Esophagus muscularis mucosa (tissue), 3 donors: Measurements from ENCODE around the gene ZFP92.

Experiments
- CTCF ChIP-seq, 3 experiments: fragments of 200-600 bp in 2 of 3; fragments of 450-650 bp in 1 of 3; sonication (generic) in 2 of 3; IDR thresholded peaks; one replicate each; pipeline ENCODE4 v1.5.1; 2017 to 2019; ENCODE audit warnings: antibody characterized with exemption in 3 of 3, mild to moderate bottlenecking in 2 of 3, moderate library complexity in 1 of 3
- POLR2A ChIP-seq: fragments of 450-650 bp; IDR thresholded peaks from one replicate; pipeline ENCODE4 v1.6.1; 2017; ENCODE audit warnings: antibody characterized with exemption, moderate library complexity, mild to moderate bottlenecking, low read depth
- POLR2AphosphoS5 ChIP-seq, 2 donors: sonication (generic); formaldehyde crosslinking; IDR thresholded peaks; one replicate each; pipeline ENCODE4 v1.6.1; 2017; ENCODE audit warnings: antibody characterized with exemption in 2 of 2

- no peak for TF ChIP-seq CTCF (IDR thresholded peaks at IDR 0.05)
- no peak for TF ChIP-seq POLR2A
- no peak for TF ChIP-seq POLR2AphosphoS5 (IDR thresholded peaks at IDR 0.05)
Observed at GRCh38 chrX:153365670-153366069, 45.6 kb upstream of the ZFP92 start.
